Stimulated activated naive CD8-positive, alpha-beta T cell treated with anti-CD3 and anti-CD28 coated beads, Interleukin-15, amount 100 ng/mL, for 72 hours (primary cell): ENCODE measurements around the gene TANK.

Source experiments
- ATAC-seq: fragments of 150-1000 bp; cut with Tn5 transposase; 2 replicates; pipeline ENCODE4 v1.10.0; 2021; ENCODE audit warnings: mild to moderate bottlenecking, moderate library complexity
- DNase-seq, 2 donors: peaks; one replicate each; pipeline ENCODE4 v3.0.0; 2021 to 2022
- H3K27ac Mint-ChIP-seq, 2 donors: one replicate each; pipeline ENCODE4 v1.8.0; 2022; ENCODE audit warnings: mild to moderate bottlenecking in 2 of 2, mixed read lengths in 2 of 2, moderate library complexity in 2 of 2
- H3K27me3 Mint-ChIP-seq: one replicate; pipeline ENCODE4 v1.8.0; 2022; ENCODE audit warnings: mixed read lengths
- H3K4me1 Mint-ChIP-seq: one replicate; pipeline ENCODE4 v1.8.0; 2022; ENCODE audit warnings: mild to moderate bottlenecking, mixed read lengths
- H3K4me3 Mint-ChIP-seq, 2 donors: one replicate each; pipeline ENCODE4 v1.8.0; 2022; ENCODE audit warnings: mild to moderate bottlenecking in 2 of 2, mixed read lengths in 2 of 2, moderate library complexity in 1 of 2
- H3K9me3 Mint-ChIP-seq, 2 donors: one replicate each; pipeline ENCODE4 v1.8.0; 2022; ENCODE audit warnings: mixed read lengths in 2 of 2

TANK gene

DNA sequence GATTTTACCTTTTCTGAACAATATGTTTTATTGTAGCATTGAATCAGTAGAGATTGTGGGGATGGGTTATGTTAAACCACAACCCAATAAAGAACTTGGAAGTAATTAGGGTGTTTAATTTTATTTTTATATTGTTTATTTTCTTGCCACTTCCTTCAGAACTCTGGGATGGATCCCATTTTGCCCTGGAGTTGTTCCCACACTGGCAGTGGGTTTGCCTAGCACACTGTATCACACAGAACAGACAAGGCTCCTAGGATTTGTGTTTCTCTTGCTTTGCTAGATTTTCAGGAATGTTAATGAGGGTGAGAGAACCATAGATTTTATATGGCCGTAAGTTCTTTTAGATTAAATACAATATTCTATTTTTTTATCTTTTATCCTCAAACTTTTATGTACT lies 59.0 kb downstream of the TANK start:
- H3K4me3 Mint-ChIP-seq: no peak overlapping the region
- no peaks in the 10 kb centered on the region for H3K9me3 Mint-ChIP-seq
- no peak overlapping the region for H3K27ac Mint-ChIP-seq
- H3K4me1 Mint-ChIP-seq: peaks cover 17% of the 10 kb centered on the region
- DNase-seq (no peak), ATAC-seq (no peak)
- H3K27me3 Mint-ChIP-seq: no peaks in the 10 kb centered on the region

DNA sequence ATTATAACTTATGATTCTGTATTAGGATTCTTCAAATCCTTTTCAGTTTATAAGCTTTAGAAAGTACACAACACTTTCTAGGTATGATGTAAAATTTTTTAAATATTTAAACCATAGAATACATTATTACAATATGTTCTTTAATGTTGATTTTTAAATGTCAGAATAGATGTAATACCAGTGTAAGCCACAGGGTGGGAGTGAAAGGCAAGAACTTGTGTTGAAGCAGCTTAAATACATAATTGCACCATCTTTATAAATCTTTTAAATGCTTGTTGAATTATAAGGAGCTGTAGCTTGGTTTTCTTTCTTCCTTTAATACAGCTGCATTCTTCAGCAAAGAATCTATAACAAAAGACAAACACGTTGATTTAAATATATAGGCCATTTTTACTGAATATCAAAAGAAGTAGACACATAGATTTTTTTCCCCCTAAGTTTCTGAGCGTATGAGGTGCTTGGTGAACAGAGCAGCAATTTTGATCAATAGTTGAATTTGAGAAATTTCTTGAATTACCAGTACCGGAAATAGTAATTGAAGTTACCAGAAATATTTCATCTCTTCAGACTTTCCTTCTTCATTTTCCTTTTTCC lies 63.0 kb downstream of the TANK start:
- no peaks in the 10 kb centered on the region for H3K27me3 Mint-ChIP-seq
- H3K9me3 Mint-ChIP-seq: no peaks in the 10 kb centered on the region
- ATAC-seq (no peak), DNase-seq (no peak)
- no peak overlapping the region for H3K4me3 Mint-ChIP-seq
- no peak overlapping the region for H3K27ac Mint-ChIP-seq
- H3K4me1 Mint-ChIP-seq: no peaks in the 10 kb centered on the region

DNA sequence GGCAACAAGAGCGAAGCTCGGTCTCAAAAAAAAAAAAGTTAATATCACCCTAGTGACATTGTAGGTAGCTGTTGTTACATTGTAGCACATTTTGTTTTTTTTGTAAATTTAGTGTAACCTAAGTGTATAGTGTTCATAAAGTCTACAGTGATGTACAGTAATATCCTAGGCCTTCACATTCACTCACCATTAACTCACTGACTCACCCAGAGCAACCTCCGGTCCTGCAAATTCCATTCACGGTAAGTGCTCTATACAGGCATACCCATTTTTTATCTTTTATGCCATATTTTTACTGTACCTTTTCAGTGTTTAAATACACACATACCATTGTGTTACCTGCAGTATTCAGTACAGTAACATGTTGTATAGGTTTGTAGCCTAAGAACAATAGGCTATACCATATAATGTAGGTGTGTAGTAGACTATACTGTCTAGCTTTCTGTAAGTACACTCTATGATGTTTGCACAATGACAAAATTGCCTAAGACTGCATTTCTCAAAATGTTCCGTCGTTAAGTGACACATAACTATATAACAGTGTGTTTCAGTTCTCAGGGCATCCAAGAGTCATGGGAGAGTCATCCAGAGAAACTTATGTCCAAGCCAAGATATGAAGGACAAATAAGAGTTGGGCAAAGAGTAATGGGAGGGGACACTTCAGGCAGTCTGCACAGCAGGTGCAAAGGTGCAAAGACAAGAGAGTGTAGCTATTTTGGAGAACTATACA lies 68.4 kb downstream of the TANK start:
- no peaks in the 10 kb centered on the region for H3K4me1 Mint-ChIP-seq
- no peaks in the 10 kb centered on the region for H3K9me3 Mint-ChIP-seq
- H3K27me3 Mint-ChIP-seq: no peaks in the 10 kb centered on the region
- no peak overlapping the region for H3K4me3 Mint-ChIP-seq
- DNase-seq (no peak), ATAC-seq (no peak)
- H3K27ac Mint-ChIP-seq: no peak overlapping the region

DNA sequence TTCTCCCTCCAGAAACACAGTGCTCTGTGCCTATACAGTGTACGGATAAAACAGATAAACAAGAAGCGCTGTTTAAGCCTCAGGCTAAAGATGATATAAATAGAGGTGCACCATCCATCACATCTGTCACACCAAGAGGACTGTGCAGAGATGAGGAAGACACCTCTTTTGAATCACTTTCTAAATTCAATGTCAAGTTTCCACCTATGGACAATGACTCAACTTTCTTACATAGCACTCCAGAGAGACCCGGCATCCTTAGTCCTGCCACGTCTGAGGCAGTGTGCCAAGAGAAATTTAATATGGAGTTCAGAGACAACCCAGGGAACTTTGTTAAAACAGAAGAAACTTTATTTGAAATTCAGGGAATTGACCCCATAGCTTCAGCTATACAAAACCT lies 70.7 kb downstream of the TANK start:
- Mint-ChIP-seq H3K27me3 (no peaks in the 10 kb centered on the region), H3K4me1 (no peaks in the 10 kb centered on the region), H3K4me3 (no peak overlapping the region), H3K9me3 (no peaks in the 10 kb centered on the region), H3K27ac (no peak overlapping the region)
- ATAC-seq (no peak), DNase-seq (no peak)

DNA sequence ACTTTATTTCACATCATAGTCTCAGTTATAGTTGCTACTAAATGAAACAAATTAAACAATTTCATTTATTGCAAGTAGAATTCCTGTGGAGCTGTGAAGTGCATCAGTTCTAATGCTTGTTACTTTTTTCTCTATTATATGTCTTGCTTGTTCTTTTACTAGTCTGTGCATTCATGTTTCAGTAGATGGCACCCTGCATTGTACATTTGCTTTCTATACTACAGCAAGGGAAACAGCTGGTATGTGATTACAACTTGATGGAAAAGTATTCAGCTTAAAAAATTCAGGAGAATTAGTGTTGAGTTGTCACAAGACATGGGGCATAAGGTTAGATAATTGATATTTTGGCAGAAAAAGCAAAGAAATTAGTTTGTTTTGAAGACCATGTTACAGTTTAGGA lies 72.3 kb downstream of the TANK start:
- H3K4me1 Mint-ChIP-seq: peaks cover 7% of the 10 kb centered on the region
- H3K27me3 Mint-ChIP-seq: no peaks in the 10 kb centered on the region
- no peaks in the 10 kb centered on the region for H3K9me3 Mint-ChIP-seq
- no peak overlapping the region for H3K4me3 Mint-ChIP-seq
- H3K27ac Mint-ChIP-seq: no peak overlapping the region
- ATAC-seq: no peak
- no peak for DNase-seq

- no peak for DNase-seq
- no peaks in the 10 kb centered on the region for H3K9me3 Mint-ChIP-seq
- H3K27me3 Mint-ChIP-seq: peaks cover 10% of the 10 kb centered on the region
- H3K4me3 Mint-ChIP-seq: peak overlapping the region in 1 of 2 donors; percentile 32
- H3K27ac Mint-ChIP-seq: no peak overlapping the region
- peaks cover 18% of the 10 kb centered on the region for H3K4me1 Mint-ChIP-seq
- peak; percentile 38 for ATAC-seq
These were observed 73.7 kb downstream of the TANK start for GRCh38 chr2:161233858-161234431.

- no peak for DNase-seq
These were observed 74.4 kb downstream of the TANK start for GRCh38 chr2:161234627-161235026.

GRCh38 chr2:161237392-161238264 lies 77.4 kb downstream of the TANK start:
- peak overlapping the region; percentile 88 to 94 for H3K4me3 Mint-ChIP-seq
- no peaks in the 10 kb centered on the region for H3K9me3 Mint-ChIP-seq
- peak overlapping the region; percentile 52 to 88 for H3K27ac Mint-ChIP-seq
- peak; percentile 61 for ATAC-seq
- peaks cover 25% of the 10 kb centered on the region for H3K27me3 Mint-ChIP-seq
- peaks cover 26% of the 10 kb centered on the region for H3K4me1 Mint-ChIP-seq
- DNase-seq: peak; percentile 32 to 45

More at GRCh38 chr2:161234627-161235026, 74.4 kb downstream of the TANK start:
- Mint-ChIP-seq H3K9me3 (no peaks in the 10 kb centered on the region), H3K4me1 (peaks cover 18% of the 10 kb centered on the region), H3K4me3 (no peak overlapping the region), H3K27me3 (peaks cover 10% of the 10 kb centered on the region), H3K27ac (no peak overlapping the region)
- no peak for ATAC-seq

- H3K4me1 Mint-ChIP-seq: peaks cover 29% of the 10 kb centered on the region
- peaks cover 26% of the 10 kb centered on the region for H3K27me3 Mint-ChIP-seq
- H3K27ac Mint-ChIP-seq: peak overlapping the region; percentile 52 to 88
- H3K9me3 Mint-ChIP-seq: no peaks in the 10 kb centered on the region
- DNase-seq (no peak), ATAC-seq (no peak)
- H3K4me3 Mint-ChIP-seq: peak overlapping the region; percentile 88 to 94
These were observed 78.0 kb downstream of the TANK start for GRCh38 chr2:161238265-161238559.

GRCh38 chr2:161238560-161239325 lies 78.5 kb downstream of the TANK start:
- no peaks in the 10 kb centered on the region for H3K9me3 Mint-ChIP-seq
- ATAC-seq: peak; percentile 68
- peaks cover 34% of the 10 kb centered on the region for H3K4me1 Mint-ChIP-seq

DNA sequence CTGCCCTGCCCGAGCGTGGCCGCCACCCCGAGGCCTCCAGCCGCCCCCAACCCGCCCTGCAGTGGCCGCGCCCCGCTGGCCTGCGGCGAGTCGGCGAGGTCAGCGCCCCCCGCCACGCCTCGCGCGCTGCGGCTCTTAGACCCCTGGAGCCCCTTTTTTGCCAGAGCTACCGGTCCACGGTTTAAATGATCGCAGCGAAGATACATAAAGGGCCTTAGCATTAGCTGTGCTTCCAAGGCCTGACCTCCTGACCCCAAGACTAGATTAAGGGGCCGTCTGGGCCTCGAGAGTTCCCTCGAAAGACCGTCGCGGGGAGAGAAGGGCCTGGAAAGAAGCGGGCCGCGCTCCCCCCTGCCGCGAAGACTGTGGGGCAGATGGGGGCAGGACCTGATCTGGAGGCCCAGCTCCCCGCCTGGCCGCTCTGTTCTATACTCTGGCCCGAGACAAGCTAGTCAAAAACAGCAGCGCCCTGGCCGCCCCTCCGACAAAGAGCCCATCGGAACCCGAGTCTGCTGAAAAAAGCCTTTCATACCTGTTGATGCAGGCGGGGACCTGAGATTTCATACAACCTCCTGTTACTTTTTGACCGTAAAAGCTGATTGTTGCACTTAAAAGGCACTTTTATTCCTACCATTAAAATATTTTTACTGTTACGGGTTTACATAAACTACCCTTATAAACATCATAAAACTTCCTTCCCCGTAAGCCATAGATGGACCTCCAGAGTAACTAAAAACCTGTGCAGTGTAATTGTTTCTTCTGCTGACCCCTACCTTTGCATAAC lies 79.3 kb downstream of the TANK start:
- DNase-seq (no peak), ATAC-seq (no peak)
- Mint-ChIP-seq H3K27ac (no peak overlapping the region), H3K4me3 (peak overlapping the region; percentile 13 to 56), H3K4me1 (peaks cover 42% of the 10 kb centered on the region), H3K27me3 (peaks cover 39% of the 10 kb centered on the region), H3K9me3 (no peaks in the 10 kb centered on the region)

More at GRCh38 chr2:161238560-161239325, 78.5 kb downstream of the TANK start:
- DNase-seq: peak; percentile 48 to 49
- Mint-ChIP-seq H3K27ac (peak overlapping the region in 1 of 2 donors; percentile 87), H3K27me3 (peaks cover 32% of the 10 kb centered on the region), H3K4me3 (peak overlapping the region; percentile 88 to 94)

DNA sequence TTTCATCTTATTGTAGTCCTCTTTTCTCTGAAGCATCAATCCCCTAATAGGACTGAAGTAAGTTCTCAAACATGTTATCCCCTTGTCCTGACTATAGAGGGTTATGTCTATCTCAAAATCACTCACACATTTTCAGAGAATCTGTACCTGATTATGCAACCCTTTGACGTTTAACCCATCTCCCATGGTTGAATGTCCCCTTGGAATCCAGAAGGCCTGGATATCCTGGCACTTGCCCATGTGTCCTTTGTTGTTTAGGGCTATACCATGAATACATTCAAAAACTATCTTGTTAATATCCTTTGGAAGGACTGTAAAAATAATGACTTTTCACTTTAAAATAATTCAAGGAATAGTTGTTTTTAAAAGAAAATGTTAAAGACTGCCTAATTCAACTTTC lies 81.7 kb downstream of the TANK start:
- H3K4me3 Mint-ChIP-seq: no peak overlapping the region
- no peaks in the 10 kb centered on the region for H3K9me3 Mint-ChIP-seq
- no peak for DNase-seq
- no peak for ATAC-seq
- H3K27me3 Mint-ChIP-seq: peaks cover 54% of the 10 kb centered on the region
- H3K27ac Mint-ChIP-seq: peak overlapping the region in 1 of 2 donors; percentile 48
- peaks cover 47% of the 10 kb centered on the region for H3K4me1 Mint-ChIP-seq

DNA sequence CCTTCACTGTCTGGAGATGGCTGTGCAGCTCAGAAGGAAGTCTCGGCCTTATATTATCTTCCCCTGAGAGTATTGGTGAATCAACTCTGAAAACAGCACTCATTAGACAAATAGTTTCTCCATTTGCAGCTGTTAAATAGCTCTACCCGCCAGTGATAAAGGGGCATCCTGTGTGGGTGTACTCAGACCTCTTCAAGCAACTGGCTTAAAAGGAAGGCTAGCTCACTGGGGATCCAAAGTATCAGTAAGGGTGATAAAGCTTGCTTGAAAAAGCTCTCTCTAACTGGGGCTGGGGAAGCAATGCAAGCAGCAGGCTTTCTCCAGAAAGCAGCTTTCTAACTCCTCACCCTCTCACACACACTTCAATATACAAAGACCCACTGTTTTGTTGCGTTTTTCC lies 83.1 kb downstream of the TANK start:
- H3K27me3 Mint-ChIP-seq: peaks cover 57% of the 10 kb centered on the region
- H3K4me1 Mint-ChIP-seq: peaks cover 41% of the 10 kb centered on the region
- no peaks in the 10 kb centered on the region for H3K9me3 Mint-ChIP-seq
- H3K27ac Mint-ChIP-seq: peak overlapping the region in 1 of 2 donors; percentile 99
- no peak for DNase-seq
- ATAC-seq: no peak
- peak overlapping the region; percentile 83 to 98 for H3K4me3 Mint-ChIP-seq

GRCh38 chr2:161243905-161244304 lies 83.7 kb downstream of the TANK start:
- H3K4me3 Mint-ChIP-seq: peak overlapping the region; percentile 83 to 98
- H3K27me3 Mint-ChIP-seq: peaks cover 52% of the 10 kb centered on the region
- H3K9me3 Mint-ChIP-seq: no peaks in the 10 kb centered on the region
- no peak for ATAC-seq
- peak overlapping the region; percentile 96 to 99 for H3K27ac Mint-ChIP-seq
- peak in 1 of 2 donors; percentile 27 for DNase-seq
- peaks cover 37% of the 10 kb centered on the region for H3K4me1 Mint-ChIP-seq
